Ascending aorta (tissue), 2 donors: Measurements from ENCODE around the gene PRKCA. TPM values are rescaled to one million over a fixed set of nuclear protein-coding genes. Genes with fewer than 3 reads are reported as not detected.

Source experiments
- DNase-seq, 2 donors: peaks; one replicate each; pipeline ENCODE4 v3.0.0-alpha.2; 2019; ENCODE audit warnings: low spot score in 2 of 2
- H3K27ac ChIP-seq, 2 donors: fragments of 200-600 bp; sonication (generic); one replicate each; pipeline ENCODE4 v1.5.1; 2016 to 2017; ENCODE audit warnings: mild to moderate bottlenecking in 1 of 2
- H3K27me3 ChIP-seq: fragments of 200-600 bp; sonication (generic); one replicate; pipeline ENCODE4 v1.5.1; 2017
- H3K36me3 ChIP-seq, 2 donors: fragments of 200-600 bp; sonication (generic); one replicate each; pipeline ENCODE4 v1.5.1; 2016
- H3K4me1 ChIP-seq, 2 donors: fragments of 200-600 bp; sonication (generic); one replicate each; pipeline ENCODE4 v1.5.1; 2016 to 2017; ENCODE audit warnings: mild to moderate bottlenecking in 1 of 2
- H3K4me3 ChIP-seq, 2 donors: fragments of 200-600 bp; sonication (generic); one replicate each; pipeline ENCODE4 v1.5.1; 2016 to 2017; ENCODE audit warnings: mild to moderate bottlenecking in 1 of 2
- H3K9me3 ChIP-seq, 2 donors: fragments of 200-600 bp; sonication (generic); one replicate each; pipeline ENCODE4 v1.5.1; 2016
- intact Hi-C: fragments of 100-400 bp; cut with DNase I; formaldehyde crosslinking; loops from one replicate; pipeline ENCODE4 v1.15.1; 2023
- total RNA-seq: library from RNA; depleted of rRNA; stranded (reverse); fragments of >200 nt; gene quantifications from one replicate; pipeline ENCODE4 v1.1.0, GENCODE V29; 2016
- TF ChIP-seq, protein P1 (sequence below), 3 experiments: fragments of 200-600 bp in 2 of 3; fragments of 450-650 bp in 1 of 3; sonication (generic) in 2 of 3; IDR thresholded peaks; one replicate each; pipeline ENCODE4 v1.5.1; 2016 to 2019; ENCODE audit warnings: antibody characterized with exemption in 3 of 3, mild to moderate bottlenecking in 1 of 3, moderate library complexity in 1 of 3

The PRKCA gene
- total RNA-seq, 1 donor from 2014 or later: 3.2 TPM

DNA sequence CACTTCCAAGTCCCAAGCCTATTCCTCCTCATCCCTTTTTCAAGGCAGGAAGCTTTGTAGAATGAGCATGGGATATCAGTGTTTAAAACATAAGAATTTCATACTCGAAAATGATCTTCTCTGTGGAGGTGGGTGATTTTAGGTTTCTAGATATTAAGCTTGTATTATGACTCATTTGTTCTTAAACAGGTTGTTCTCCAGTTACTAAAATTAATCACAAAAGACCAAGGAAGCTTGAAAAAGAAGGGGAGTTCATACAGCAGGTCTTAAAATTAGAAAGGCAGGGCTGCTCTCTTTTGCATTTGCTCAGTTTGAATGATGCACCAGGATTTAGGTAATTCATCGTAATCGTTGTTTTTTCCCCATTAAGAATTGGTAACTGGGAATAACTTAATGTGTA is 208.7 kb downstream of the PRKCA start:
- TF ChIP-seq, protein P1, sequence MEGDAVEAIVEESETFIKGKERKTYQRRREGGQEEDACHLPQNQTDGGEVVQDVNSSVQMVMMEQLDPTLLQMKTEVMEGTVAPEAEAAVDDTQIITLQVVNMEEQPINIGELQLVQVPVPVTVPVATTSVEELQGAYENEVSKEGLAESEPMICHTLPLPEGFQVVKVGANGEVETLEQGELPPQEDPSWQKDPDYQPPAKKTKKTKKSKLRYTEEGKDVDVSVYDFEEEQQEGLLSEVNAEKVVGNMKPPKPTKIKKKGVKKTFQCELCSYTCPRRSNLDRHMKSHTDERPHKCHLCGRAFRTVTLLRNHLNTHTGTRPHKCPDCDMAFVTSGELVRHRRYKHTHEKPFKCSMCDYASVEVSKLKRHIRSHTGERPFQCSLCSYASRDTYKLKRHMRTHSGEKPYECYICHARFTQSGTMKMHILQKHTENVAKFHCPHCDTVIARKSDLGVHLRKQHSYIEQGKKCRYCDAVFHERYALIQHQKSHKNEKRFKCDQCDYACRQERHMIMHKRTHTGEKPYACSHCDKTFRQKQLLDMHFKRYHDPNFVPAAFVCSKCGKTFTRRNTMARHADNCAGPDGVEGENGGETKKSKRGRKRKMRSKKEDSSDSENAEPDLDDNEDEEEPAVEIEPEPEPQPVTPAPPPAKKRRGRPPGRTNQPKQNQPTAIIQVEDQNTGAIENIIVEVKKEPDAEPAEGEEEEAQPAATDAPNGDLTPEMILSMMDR (IDR thresholded peaks at IDR 0.05): no peak
- H3K9me3 ChIP-seq: no peaks in the 10 kb centered on the region
- DNase-seq: no peak
- no peaks in the 10 kb centered on the region for H3K27me3 ChIP-seq
- intact Hi-C loops: no loop called here
- no peak overlapping the region for H3K4me3 ChIP-seq
- H3K36me3 ChIP-seq: no peaks in the 10 kb centered on the region
- H3K4me1 ChIP-seq: no peaks in the 10 kb centered on the region
- H3K27ac ChIP-seq: no peak overlapping the region

DNA sequence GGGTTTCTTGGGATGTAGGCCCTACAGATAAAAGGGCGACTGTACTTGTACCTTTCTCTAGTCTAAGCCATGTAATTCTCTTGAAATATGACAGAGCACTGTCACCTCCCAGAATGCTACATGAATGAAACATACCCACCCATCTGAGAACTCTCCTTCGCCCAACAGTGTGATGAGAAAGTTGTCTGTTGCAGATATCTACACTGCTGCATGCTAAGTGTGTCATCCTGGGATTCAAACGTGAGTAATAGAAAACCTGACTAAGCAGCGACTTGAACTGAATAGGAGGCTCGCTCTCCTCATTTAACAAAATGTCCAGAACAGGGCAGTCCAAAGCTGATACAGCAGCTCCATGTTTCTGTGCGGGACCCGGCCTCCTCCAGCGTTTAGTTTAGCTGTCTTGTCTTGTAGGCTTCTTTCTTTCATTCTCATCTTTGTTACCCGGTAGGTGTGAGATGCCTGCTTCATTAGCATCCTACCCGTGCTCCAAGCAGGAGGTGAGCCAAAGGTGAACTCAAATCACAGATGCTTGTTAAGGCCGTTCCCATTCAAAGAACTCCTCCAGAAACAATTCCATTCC is 211.9 kb downstream of the PRKCA start:
- TF ChIP-seq, protein P1 (IDR thresholded peaks at IDR 0.05): no peak
- intact Hi-C loops: no loop called here
- H3K27ac ChIP-seq: no peak overlapping the region
- no peak for DNase-seq
- H3K4me3 ChIP-seq: no peak overlapping the region
- H3K4me1 ChIP-seq: no peaks in the 10 kb centered on the region
- H3K9me3 ChIP-seq: no peaks in the 10 kb centered on the region
- no peaks in the 10 kb centered on the region for H3K36me3 ChIP-seq
- H3K27me3 ChIP-seq: no peaks in the 10 kb centered on the region

DNA sequence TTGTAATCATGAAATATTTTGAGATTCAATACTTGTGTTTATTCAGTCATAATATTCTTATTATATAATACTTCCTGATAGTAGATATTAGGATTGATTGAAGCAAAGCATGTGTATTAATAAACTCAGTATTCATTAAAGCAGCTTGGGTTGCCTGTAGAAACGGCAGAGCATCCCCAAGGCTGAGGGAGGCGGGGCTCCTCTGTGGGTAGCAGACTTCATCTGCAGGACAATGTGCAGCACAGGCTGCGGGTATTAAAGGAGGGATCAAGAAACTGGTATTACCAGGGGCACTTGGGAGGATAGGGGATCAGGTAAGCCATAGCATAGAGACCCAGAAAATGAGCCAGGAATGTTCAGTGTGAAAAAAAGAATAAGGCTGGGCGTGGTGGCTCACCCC is 213.6 kb downstream of the PRKCA start:
- H3K9me3 ChIP-seq: no peaks in the 10 kb centered on the region
- TF ChIP-seq, protein P1 (IDR thresholded peaks at IDR 0.05): no peak
- no peak overlapping the region for H3K27ac ChIP-seq
- no peak overlapping the region for H3K4me3 ChIP-seq
- no peaks in the 10 kb centered on the region for H3K36me3 ChIP-seq
- intact Hi-C loops: no loop called here
- H3K27me3 ChIP-seq: no peaks in the 10 kb centered on the region
- DNase-seq: no peak
- no peaks in the 10 kb centered on the region for H3K4me1 ChIP-seq

DNA sequence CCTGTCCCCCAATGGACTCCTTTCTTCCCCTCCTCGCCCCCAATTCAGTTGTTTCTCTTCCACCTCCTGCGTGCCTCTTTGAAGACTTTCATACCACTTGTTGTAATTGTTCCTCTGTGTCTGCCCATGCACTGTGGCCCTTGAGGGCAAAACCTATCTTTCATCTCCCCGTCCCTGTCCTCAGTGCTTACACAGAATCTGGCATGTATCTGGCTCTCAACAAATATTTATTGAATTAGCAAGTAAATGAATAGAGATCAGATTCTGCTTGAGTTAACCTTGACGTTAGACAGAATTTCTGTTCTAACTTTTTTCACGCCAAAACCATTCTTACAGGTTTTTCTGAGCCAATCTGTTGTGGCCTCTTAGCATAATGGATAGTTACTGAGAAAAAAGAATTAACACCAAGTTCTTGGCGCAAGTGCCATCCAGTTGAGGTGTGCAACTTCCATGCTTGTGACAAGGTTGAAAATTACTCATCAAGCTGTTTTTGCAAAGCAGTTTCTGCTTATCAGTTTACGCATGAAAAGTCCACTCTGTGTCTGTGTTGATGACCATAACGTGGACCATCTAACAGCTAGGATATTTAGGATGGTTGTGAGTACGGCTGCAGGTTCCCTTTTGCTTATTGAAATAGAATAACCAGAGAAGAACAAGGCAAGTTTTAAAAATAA is 215.1 kb downstream of the PRKCA start:
- Histone ChIP-seq H3K9me3 (no peaks in the 10 kb centered on the region), H3K4me3 (no peak overlapping the region), H3K27me3 (no peaks in the 10 kb centered on the region), H3K4me1 (no peaks in the 10 kb centered on the region), H3K36me3 (no peaks in the 10 kb centered on the region), H3K27ac (no peak overlapping the region)
- DNase-seq: no peak
- intact Hi-C loops: no loop called here
- TF ChIP-seq, protein P1 (IDR thresholded peaks at IDR 0.05): no peak

DNA sequence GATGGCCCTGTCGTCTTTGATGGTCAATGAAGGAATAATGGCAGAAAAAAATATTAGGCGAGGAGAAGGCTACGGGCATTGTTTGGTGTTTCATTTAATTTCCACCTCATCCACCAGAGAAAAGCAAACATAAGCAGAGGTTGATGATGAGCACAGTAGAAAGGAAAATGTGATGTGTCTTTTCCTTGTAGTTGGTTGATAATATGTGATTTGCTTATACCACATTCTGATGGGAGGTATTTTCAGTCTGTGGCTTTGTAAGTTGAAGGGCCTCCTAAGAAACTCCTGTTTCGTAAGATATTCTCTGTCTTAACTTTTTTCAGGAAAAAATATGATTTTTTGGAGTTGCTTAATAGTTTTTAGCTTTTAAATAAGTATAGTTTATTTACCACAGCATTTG is 215.7 kb downstream of the PRKCA start:
- DNase-seq: no peak
- H3K36me3 ChIP-seq: no peaks in the 10 kb centered on the region
- H3K4me3 ChIP-seq: no peak overlapping the region
- no peaks in the 10 kb centered on the region for H3K4me1 ChIP-seq
- no peaks in the 10 kb centered on the region for H3K27me3 ChIP-seq
- intact Hi-C loops: no loop called here
- H3K9me3 ChIP-seq: no peaks in the 10 kb centered on the region
- H3K27ac ChIP-seq: no peak overlapping the region
- TF ChIP-seq, protein P1 (IDR thresholded peaks at IDR 0.05): no peak
